Thyroid gland (tissue), 4 donors: ENCODE results near the gene IGLON5. TPM values are rescaled to one million over a fixed set of nuclear protein-coding genes. Genes with fewer than 3 reads are reported as not detected.

Source experiments
- DNase-seq, 2 donors: peaks; one replicate each; pipeline ENCODE4 v3.0.0-alpha.2; 2019
- H3K27ac ChIP-seq, 3 donors: fragments of 200-600 bp; sonication (generic); 1 replicate in 2 of 3; 2 replicates in 1 of 3; pipeline ENCODE4 v1.5.1; 2016 to 2019; ENCODE audit warnings: mild to moderate bottlenecking in 1 of 3, moderate library complexity in 1 of 3
- H3K27me3 ChIP-seq: fragments of 200-600 bp; sonication (generic); one replicate; pipeline ENCODE4 v1.5.1; 2019
- H3K36me3 ChIP-seq, 2 donors: fragments of 200-600 bp; sonication (generic); one replicate each; pipeline ENCODE4 v1.5.1; 2016 to 2019
- H3K4me1 ChIP-seq, 2 donors: fragments of 200-600 bp; sonication (generic); one replicate each; pipeline ENCODE4 v1.5.1; 2017 to 2019
- H3K4me3 ChIP-seq, 3 donors: fragments of 200-600 bp; sonication (generic); replicated peaks in 1 of 3; 1 replicate in 2 of 3; 2 replicates in 1 of 3; pipeline ENCODE4 v1.5.1; 2016; ENCODE audit warnings: mild to moderate bottlenecking in 1 of 3
- H3K9me3 ChIP-seq: fragments of 200-600 bp; sonication (generic); one replicate; pipeline ENCODE4 v1.5.1; 2017
- CTCF ChIP-seq, 6 experiments: fragments of 200-600 bp in 3 of 6; fragments of 450-650 bp in 3 of 6; sonication (generic) in 3 of 6; IDR thresholded peaks; one replicate each; pipeline ENCODE4 v1.5.1; 2016 to 2019; ENCODE audit warnings: antibody characterized with exemption in 6 of 6, mild to moderate bottlenecking in 2 of 6, inconsistent platforms in 1 of 6, moderate library complexity in 1 of 6
- POLR2A ChIP-seq, 2 donors: fragments of 450-650 bp; IDR thresholded peaks; one replicate each; pipeline ENCODE4 v1.6.1; 2017; ENCODE audit warnings: antibody characterized with exemption in 2 of 2, mild to moderate bottlenecking in 2 of 2, moderate library complexity in 1 of 2
- WGBS, 2 donors: methylation state at CpG; one replicate each; pipeline ENCODE4 v1.1.5; 2017; 5-methylcytosine and 5-hydroxymethylcytosine counted together
- intact Hi-C: fragments of 100-400 bp; cut with DNase I; formaldehyde crosslinking; loops from one replicate; pipeline ENCODE4 v1.15.1; 2023
- total RNA-seq, 4 donors: library from RNA; depleted of rRNA; stranded (reverse); fragments of >200 nt; gene quantifications; one replicate each; pipeline ENCODE4 v1.2.3, GENCODE V29; 2016

IGLON5 gene
- total RNA-seq, 4 donors from 2014 or later: 0.54 TPM; not detected in 3

DNA sequence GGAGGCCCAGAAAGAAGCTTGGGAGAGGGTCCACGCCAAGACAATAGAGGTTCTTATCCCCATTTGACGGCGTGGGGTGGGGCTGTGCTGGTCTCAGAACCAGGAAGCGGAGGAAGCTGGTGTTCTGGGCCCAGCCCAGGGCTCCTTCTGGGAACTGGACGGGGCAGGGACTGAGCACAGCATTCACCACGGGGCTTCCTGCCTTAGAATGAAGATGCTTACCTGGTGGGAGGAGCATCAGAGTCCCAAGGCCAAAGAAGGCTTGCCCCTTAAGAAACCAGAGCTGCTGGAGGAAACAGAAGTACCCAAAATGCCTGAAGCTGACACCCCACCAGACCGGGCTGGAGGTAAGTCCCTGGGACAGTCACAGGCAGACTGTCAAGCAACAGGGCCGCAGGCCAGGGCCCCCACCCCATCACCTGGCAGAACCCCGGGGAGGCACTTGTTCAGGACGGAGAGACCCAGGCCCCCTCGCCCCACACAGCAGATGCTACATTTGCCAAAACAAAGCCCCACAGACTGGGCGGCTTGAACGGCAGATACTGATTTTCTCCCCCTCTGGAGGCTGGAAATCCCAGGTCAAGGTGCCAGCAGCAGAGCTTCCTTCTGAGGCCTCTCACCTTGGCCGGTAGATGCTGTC is 17.8 kb upstream of the IGLON5 start:
- H3K4me1 ChIP-seq: no peaks in the 10 kb centered on the region
- TF ChIP-seq POLR2A (IDR thresholded peaks at IDR 0.05): no peak
- TF ChIP-seq CTCF (IDR thresholded peaks at IDR 0.05): no peak
- no peaks in the 10 kb centered on the region for H3K9me3 ChIP-seq
- H3K27ac ChIP-seq: no peak overlapping the region
- no peaks in the 10 kb centered on the region for H3K27me3 ChIP-seq
- WGBS, 2 donors: 69 to 80% methylated on average over 11 of the region's 14 CpGs
- H3K4me3 ChIP-seq: no peak overlapping the region
- no peak for DNase-seq
- H3K36me3 ChIP-seq: no peaks in the 10 kb centered on the region
- intact Hi-C loops: no loop called here

- WGBS, 2 donors: 80 to 82% methylated on average over 13 of the region's 23 CpGs
- H3K4me3 ChIP-seq: no peak overlapping the region
- no peak for DNase-seq
- H3K27ac ChIP-seq: no peak overlapping the region
- H3K4me1 ChIP-seq: no peaks in the 10 kb centered on the region
- TF ChIP-seq CTCF (IDR thresholded peaks at IDR 0.05) (no peak), POLR2A (IDR thresholded peaks at IDR 0.05) (no peak)
- intact Hi-C loops: no loop called here
- H3K27me3 ChIP-seq: no peaks in the 10 kb centered on the region
- H3K36me3 ChIP-seq: no peaks in the 10 kb centered on the region
- H3K9me3 ChIP-seq: no peaks in the 10 kb centered on the region
These were observed 17.1 kb upstream of the IGLON5 start for GRCh38 chr19:51294211-51294976.

- 40 to 43% methylated on average over 6 to 7 of the region's 12 CpGs for WGBS, 2 donors
- TF ChIP-seq POLR2A (IDR thresholded peaks at IDR 0.05) (no peak), CTCF (IDR thresholded peaks at IDR 0.05) (no peak)
- H3K27me3 ChIP-seq: no peaks in the 10 kb centered on the region
- no peak overlapping the region for H3K4me3 ChIP-seq
- DNase-seq: no peak
- H3K4me1 ChIP-seq: no peaks in the 10 kb centered on the region
- no peaks in the 10 kb centered on the region for H3K9me3 ChIP-seq
- intact Hi-C loops: no loop called here
- H3K36me3 ChIP-seq: no peaks in the 10 kb centered on the region
- H3K27ac ChIP-seq: no peak overlapping the region
These were observed 16.5 kb upstream of the IGLON5 start for GRCh38 chr19:51294977-51295375.

GRCh38 chr19:51295382-51296126 is 15.9 kb upstream of the IGLON5 start:
- H3K4me1 ChIP-seq: no peaks in the 10 kb centered on the region
- TF ChIP-seq POLR2A (IDR thresholded peaks at IDR 0.05): no peak
- TF ChIP-seq CTCF (IDR thresholded peaks at IDR 0.05): no peak
- 23 to 26% methylated on average over 14 to 15 of the region's 15 CpGs for WGBS, 2 donors
- no peak overlapping the region for H3K4me3 ChIP-seq
- no peak overlapping the region for H3K27ac ChIP-seq
- H3K36me3 ChIP-seq: no peaks in the 10 kb centered on the region
- no peaks in the 10 kb centered on the region for H3K27me3 ChIP-seq
- no peak for DNase-seq
- no peaks in the 10 kb centered on the region for H3K9me3 ChIP-seq
- intact Hi-C loops: no loop called here
